GM18858 (cell line): ENCODE measurements around the gene TTC9B.

Source experiments
- ATAC-seq: cut with Tn5 transposase; IDR thresholded peaks from one replicate; pipeline ENCODE4 v1.9.1; 2021; ENCODE audit not compliant: unreplicated experiment

Gene TTC9B

GRCh38 chr19:40249201-40249600 lies 31.0 kb upstream of the TTC9B start:
- no peak for ATAC-seq

GRCh38 chr19:40247735-40248262 lies 29.6 kb upstream of the TTC9B start:
- no peak for ATAC-seq

- ATAC-seq, result no peak
Observed at GRCh38 chr19:40247178-40247577, 29.0 kb upstream of the TTC9B start.

- no peak for ATAC-seq
Observed at GRCh38 chr19:40246292-40247073, 28.3 kb upstream of the TTC9B start.

- ATAC-seq, result no peak
Observed at GRCh38 chr19:40245506-40246128, 27.4 kb upstream of the TTC9B start.

GRCh38 chr19:40244579-40245317 lies 26.6 kb upstream of the TTC9B start:
- ATAC-seq, result no peak

GRCh38 chr19:40243181-40243580 lies 25.0 kb upstream of the TTC9B start:
- ATAC-seq, result no peak

GRCh38 chr19:40242480-40242879 lies 24.3 kb upstream of the TTC9B start:
- no peak for ATAC-seq

- no peak for ATAC-seq
Observed at GRCh38 chr19:40241809-40242384, 23.7 kb upstream of the TTC9B start.

- ATAC-seq, result no peak
Observed at GRCh38 chr19:40241125-40241808, 23.1 kb upstream of the TTC9B start.

GRCh38 chr19:40240332-40240731 lies 22.1 kb upstream of the TTC9B start:
- ATAC-seq, result no peak

- no peak for ATAC-seq
Observed at GRCh38 chr19:40239415-40240226, 21.4 kb upstream of the TTC9B start.

GRCh38 chr19:40238775-40239174 lies 20.6 kb upstream of the TTC9B start:
- ATAC-seq, result no peak

- ATAC-seq, result no peak
Observed at GRCh38 chr19:40237791-40238190, 19.6 kb upstream of the TTC9B start.

GRCh38 chr19:40236366-40236765 lies 18.2 kb upstream of the TTC9B start:
- no peak for ATAC-seq

- no peak for ATAC-seq
Observed at GRCh38 chr19:40236026-40236355, 17.8 kb upstream of the TTC9B start.

- no peak for ATAC-seq
Observed at GRCh38 chr19:40235238-40236025, 17.2 kb upstream of the TTC9B start.

- no peak for ATAC-seq
Observed at GRCh38 chr19:40234429-40235237, 16.4 kb upstream of the TTC9B start.
